VCaP (cell line): ENCODE results near the gene LTBP1.
A peak's percentile ranks its signal among the peaks of the same experiment; 100 is the strongest.

ENCODE experiments used
- H3K27ac ChIP-seq: fragments of 450-650 bp; 2 replicates; pipeline ENCODE4 v1.5.1; 2017
- CTCF ChIP-seq: fragments of 450-650 bp; conservative IDR thresholded peaks from 2 replicates; pipeline ENCODE4 v1.5.1; 2017; ENCODE audit warnings: mild to moderate bottlenecking, moderate library complexity

Gene LTBP1

DNA sequence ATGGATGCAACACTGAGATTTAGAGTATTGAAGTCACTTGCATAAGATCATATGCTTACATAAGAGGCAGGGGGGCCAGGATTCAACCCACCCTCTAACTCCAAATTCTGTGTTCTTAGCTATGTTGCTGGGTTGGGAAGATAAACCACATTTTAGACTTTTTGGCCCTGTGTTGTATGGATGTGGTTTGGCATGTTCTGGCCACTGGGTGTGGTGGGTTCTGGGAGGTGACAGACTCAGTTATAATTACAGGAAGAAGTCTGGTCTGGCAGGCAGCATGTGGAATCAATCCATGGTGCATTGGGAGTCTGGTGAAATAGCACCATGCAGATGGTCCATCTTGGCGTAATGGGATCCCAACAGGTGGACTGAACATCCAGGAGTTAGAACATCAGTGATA is 138.9 kb downstream of the LTBP1 start:
- no peak for TF ChIP-seq CTCF
- peak overlapping the region; percentile 71 for H3K27ac ChIP-seq

DNA sequence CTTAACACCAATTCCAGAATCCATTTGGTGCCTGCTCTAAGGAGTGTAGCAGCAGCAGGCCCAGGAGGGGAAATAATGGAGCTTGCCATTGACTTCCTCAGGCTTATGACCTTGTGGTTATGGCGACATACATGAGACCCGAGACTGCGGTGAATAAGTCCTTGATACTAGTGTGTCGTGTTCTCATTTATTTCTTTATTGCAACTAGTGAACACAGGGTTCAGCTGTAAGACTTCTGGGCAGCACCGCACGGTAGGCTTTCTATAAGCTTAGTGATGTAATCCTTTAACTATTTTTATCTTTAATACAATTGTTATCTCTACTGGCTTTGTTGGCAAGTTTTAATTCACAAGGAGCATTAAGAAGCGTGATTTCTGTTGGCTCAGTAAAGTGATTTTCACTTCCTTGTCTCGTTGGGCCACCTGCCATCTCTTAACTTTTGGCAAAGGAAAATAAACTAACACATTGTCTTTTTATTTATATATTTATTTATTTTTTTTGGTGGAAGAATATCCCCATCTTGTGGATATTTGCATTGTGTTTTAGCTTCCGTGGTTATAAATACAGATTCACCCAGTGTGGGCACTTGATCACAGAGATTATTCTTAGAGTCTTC is 139.8 kb downstream of the LTBP1 start:
- peak; percentile 67 for TF ChIP-seq CTCF
- peak overlapping the region; percentile 71 for H3K27ac ChIP-seq

GRCh38 chr2:33090553-33091134 is 143.9 kb downstream of the LTBP1 start:
- TF ChIP-seq CTCF = no peak
- H3K27ac ChIP-seq = no peak overlapping the region

DNA sequence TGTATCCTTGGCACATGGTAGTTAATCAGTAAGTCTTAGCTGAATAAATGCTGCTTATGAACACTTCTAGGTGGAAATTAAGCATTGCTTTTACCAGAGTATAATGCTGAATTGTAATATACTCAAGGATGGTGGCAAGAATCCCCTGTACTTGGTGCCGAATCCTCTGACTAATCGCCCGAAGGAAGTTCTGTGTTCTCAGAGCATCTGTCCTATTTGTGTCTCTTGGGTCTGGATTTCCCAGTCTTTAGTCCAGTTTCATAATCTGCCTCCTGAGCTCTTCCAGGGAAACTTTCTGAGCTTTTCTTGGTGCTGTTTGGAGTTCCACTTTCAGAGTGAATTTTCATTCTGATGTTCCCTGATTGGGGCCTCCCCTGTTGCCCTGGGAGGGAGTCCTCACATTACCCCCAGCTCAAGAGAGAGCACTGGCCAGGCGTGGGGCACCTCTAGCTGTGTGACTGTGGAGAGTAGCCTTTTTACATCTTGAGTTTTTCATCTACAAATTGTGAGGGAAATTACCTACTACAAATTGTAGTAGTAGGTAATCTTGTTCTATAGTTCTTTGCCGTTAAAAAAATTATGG is 144.9 kb downstream of the LTBP1 start:
- TF ChIP-seq CTCF = no peak
- no peak overlapping the region for H3K27ac ChIP-seq

DNA sequence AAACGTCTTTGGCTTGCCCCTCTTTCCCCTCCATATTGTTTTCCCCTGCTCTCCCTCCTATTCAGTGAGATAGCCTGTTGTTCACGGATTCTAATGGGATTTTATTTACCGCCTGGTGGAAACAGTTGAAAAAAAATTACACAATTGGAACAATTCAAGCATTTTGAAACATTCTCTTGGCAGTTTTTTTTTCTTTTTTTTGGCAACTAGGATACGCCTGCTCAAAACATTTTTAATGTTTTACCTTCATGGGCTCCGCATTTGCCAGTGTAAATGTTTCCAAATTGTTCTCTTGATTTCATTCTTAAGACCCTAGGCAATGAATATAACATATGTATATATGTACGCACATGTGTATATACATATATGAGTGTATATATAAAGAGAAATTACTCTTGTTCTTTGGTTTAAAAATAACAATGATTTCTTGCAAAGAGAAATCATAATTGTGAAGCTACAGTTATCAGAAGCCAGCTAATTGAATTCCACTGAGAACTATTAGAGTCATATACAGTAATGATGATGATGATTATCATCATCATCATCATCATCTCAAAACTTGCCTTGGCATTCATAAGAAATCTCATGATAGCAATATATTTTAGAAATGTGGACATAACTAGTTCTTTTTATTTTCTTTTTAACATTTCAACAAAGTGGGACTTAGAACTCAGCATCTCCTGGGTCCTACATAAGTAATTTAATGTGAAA is 146.7 kb downstream of the LTBP1 start:
- no peak for TF ChIP-seq CTCF
- no peak overlapping the region for H3K27ac ChIP-seq

GRCh38 chr2:33094303-33094702 is 147.6 kb downstream of the LTBP1 start:
- TF ChIP-seq CTCF = no peak
- H3K27ac ChIP-seq = no peak overlapping the region

- H3K27ac ChIP-seq = no peak overlapping the region
- no peak for TF ChIP-seq CTCF
These were observed 153.2 kb downstream of the LTBP1 start for GRCh38 chr2:33099989-33100388.
